ENCODE measurements around the gene ANO5.

Gene ANO5

GRCh38 chr11:22192642-22193347 lies at the start of gene ANO5:
Gene ANO5, plus strand, starts transcription at chr11:22193085. Its CDS starts 408 bp downstream, at chr11:22193493.
- DNase-seq = no peak

- DNase-seq = no peak
These were observed 41.2 kb upstream of the ANO5 start for GRCh38 chr11:22151649-22152197.

GRCh38 chr11:22157531-22157930 lies 35.4 kb upstream of the ANO5 start:
- no peak for DNase-seq

- DNase-seq = no peak
These were observed 31.4 kb upstream of the ANO5 start for GRCh38 chr11:22161489-22161888.

GRCh38 chr11:22162756-22163155 lies 30.1 kb upstream of the ANO5 start:
- DNase-seq = no peak

GRCh38 chr11:22163394-22163797 lies 29.5 kb upstream of the ANO5 start:
- DNase-seq = no peak

- no peak for DNase-seq
These were observed 27.8 kb upstream of the ANO5 start for GRCh38 chr11:22165087-22165486.

- no peak for DNase-seq
These were observed 26.9 kb upstream of the ANO5 start for GRCh38 chr11:22165759-22166513.

- DNase-seq = no peak
These were observed 23.1 kb upstream of the ANO5 start for GRCh38 chr11:22169833-22170232.

GRCh38 chr11:22173532-22173931 lies 19.4 kb upstream of the ANO5 start:
- DNase-seq = no peak

- DNase-seq = no peak
These were observed 15.7 kb upstream of the ANO5 start for GRCh38 chr11:22177186-22177585.

- DNase-seq = no peak
These were observed 13.3 kb upstream of the ANO5 start for GRCh38 chr11:22179626-22180025.

- no peak for DNase-seq
These were observed 12.8 kb upstream of the ANO5 start for GRCh38 chr11:22180131-22180530.

GRCh38 chr11:22189660-22190059 lies 3.2 kb upstream of the ANO5 start:
- no peak for DNase-seq

GRCh38 chr11:22190827-22191463 lies 1.9 kb upstream of the ANO5 start:
- no peak for DNase-seq

GRCh38 chr11:22192289-22192641 lies 620 bp upstream of the ANO5 start:
- DNase-seq = no peak

GRCh38 chr11:22193348-22194051 lies 615 bp downstream of the ANO5 start:
- no peak for DNase-seq

- DNase-seq = no peak
These were observed 1.4 kb downstream of the ANO5 start for GRCh38 chr11:22194306-22194705.

- DNase-seq = no peak
These were observed 2.0 kb downstream of the ANO5 start for GRCh38 chr11:22194907-22195306.

- no peak for DNase-seq
These were observed 4.5 kb downstream of the ANO5 start for GRCh38 chr11:22197139-22198005.

GRCh38 chr11:22199243-22199642 lies 6.4 kb downstream of the ANO5 start:
- DNase-seq = no peak

- no peak for DNase-seq
These were observed 10.4 kb downstream of the ANO5 start for GRCh38 chr11:22203281-22203680.
